Activated CD8-positive, alpha-beta memory T cell treated with anti-CD3 and anti-CD28 coated beads, Interleukin-2, amount 10 ng/mL, durations not matched to agents 7 days and 5 days (primary cell): ENCODE measurements around the gene GATD1. TPM values are rescaled to one million over a fixed set of nuclear protein-coding genes. Genes with fewer than 3 reads are reported as not detected.

ENCODE experiments used
- ATAC-seq: fragments of 150-1000 bp; cut with Tn5 transposase; one replicate; pipeline ENCODE4 v1.10.0; 2021; ENCODE audit warnings: moderate library complexity
- CTCF ChIA-PET: fragments of 350-600 bp; sonication (Branson Sonifier 250); formaldehyde crosslinking; loops from one replicate; lab custom pipeline; 2021; ENCODE audit warnings: antibody characterized with exemption; lab: Charles Lee
- DNase-seq: peaks from one replicate; pipeline ENCODE4 v3.0.0-alpha.2; 2020
- H3K27ac Mint-ChIP-seq: one replicate; pipeline ENCODE4 v1.8.0; 2021; ENCODE audit warnings: mild to moderate bottlenecking, mixed read lengths
- H3K27me3 Mint-ChIP-seq: one replicate; pipeline ENCODE4 v1.8.0; 2021; ENCODE audit warnings: mixed read lengths
- H3K36me3 Mint-ChIP-seq: one replicate; pipeline ENCODE4 v1.8.0; 2021; ENCODE audit warnings: mild to moderate bottlenecking, mixed read lengths
- H3K4me1 Mint-ChIP-seq: one replicate; pipeline ENCODE4 v1.8.0; 2021; ENCODE audit warnings: mixed read lengths
- H3K4me3 Mint-ChIP-seq: one replicate; pipeline ENCODE4 v1.8.0; 2021; ENCODE audit warnings: mild to moderate bottlenecking, moderate library complexity, mixed read lengths
- H3K9me3 Mint-ChIP-seq: one replicate; pipeline ENCODE4 v1.8.0; 2022; ENCODE audit warnings: low read depth, mixed read lengths
- total RNA-seq, 2 experiments: library from RNA; stranded (reverse); gene quantifications; one replicate each; pipeline ENCODE4 v1.2.3, GENCODE V29; 2021

GATD1 gene
- total RNA-seq, 2 experiments from 2014 or later = 62.4 to 79.4 TPM

- H3K4me3 Mint-ChIP-seq = peak overlapping the region; percentile 73
- DNase-seq (peak; percentile 94), ATAC-seq (peak; percentile 81)
- H3K27ac Mint-ChIP-seq = peak overlapping the region; percentile 78
- H3K9me3 Mint-ChIP-seq = no peaks in the 10 kb centered on the region
- peaks cover 12% of the 10 kb centered on the region for H3K4me1 Mint-ChIP-seq
- no peaks in the 10 kb centered on the region for H3K27me3 Mint-ChIP-seq
- H3K36me3 Mint-ChIP-seq = no peaks in the 10 kb centered on the region
- CTCF ChIA-PET = interaction anchor here (0.8 to 2.8 kb wide), 7 partner anchors 9 to 232 kb away, joined by 3 to 12 read pairs (median 5); partner anchors contain the start of genes CRACR2B, POLR2L, RPLP2 and TSPAN4
These were observed 42.0 kb upstream of the GATD1 start for GRCh38 chr11:819129-819931.

- H3K27ac Mint-ChIP-seq = peak within 1 kb of the TSS; percentile 78
- peak within 1 kb of the TSS; percentile 73 for H3K4me3 Mint-ChIP-seq
- no peaks in the 10 kb centered on the region for H3K27me3 Mint-ChIP-seq
- H3K36me3 Mint-ChIP-seq = peaks cover 3% of the 10 kb centered on the region
- peaks cover 12% of the 10 kb centered on the region for H3K4me1 Mint-ChIP-seq
- DNase-seq (peak; percentile 56), ATAC-seq (no peak)
- CTCF ChIA-PET = interaction anchor here (1.2 to 2.8 kb wide), 7 partner anchors 10 to 233 kb away, joined by 3 to 12 read pairs (median 5); partner anchors contain the start of genes CRACR2B, POLR2L, RPLP2 and TSPAN4
- H3K9me3 Mint-ChIP-seq = no peaks in the 10 kb centered on the region
These were observed 41.3 kb upstream of the GATD1 start, which contains the start of gene PNPLA2 for GRCh38 chr11:818396-819128. Gene PNPLA2 (plus strand): TSS chr11:818914. CDS start chr11:819719, 805 bp downstream.

GRCh38 chr11:816433-816779 is 39.1 kb upstream of the GATD1 start:
- Mint-ChIP-seq H3K27me3 (no peaks in the 10 kb centered on the region), H3K9me3 (no peaks in the 10 kb centered on the region), H3K4me1 (peaks cover 23% of the 10 kb centered on the region), H3K36me3 (peaks cover 18% of the 10 kb centered on the region), H3K4me3 (no peak overlapping the region), H3K27ac (no peak overlapping the region)
- CTCF ChIA-PET = interaction anchor here (0.9 to 1.1 kb wide), 2 partner anchors 10 to 24 kb away, joined by 3 to 4 read pairs; no protein-coding TSS in a partner anchor
- no peak for DNase-seq
- ATAC-seq = no peak

- CTCF ChIA-PET = interaction anchor here (0.9 to 1.1 kb wide), 2 partner anchors 10 to 25 kb away, joined by 3 to 4 read pairs; no protein-coding TSS in a partner anchor
- DNase-seq (no peak), ATAC-seq (no peak)
- Mint-ChIP-seq H3K9me3 (no peaks in the 10 kb centered on the region), H3K36me3 (peaks cover 24% of the 10 kb centered on the region), H3K27me3 (no peaks in the 10 kb centered on the region), H3K4me1 (peaks cover 24% of the 10 kb centered on the region), H3K27ac (no peak overlapping the region), H3K4me3 (no peak overlapping the region)
These were observed 38.6 kb upstream of the GATD1 start for GRCh38 chr11:815675-816432.

GRCh38 chr11:813456-814096 is 36.3 kb upstream of the GATD1 start:
- CTCF ChIA-PET = interaction anchor here (0.9 kb wide), 1 partner anchor 12 kb away, joined by 3 read pairs; no protein-coding TSS in a partner anchor
- no peak overlapping the region for H3K4me3 Mint-ChIP-seq
- H3K4me1 Mint-ChIP-seq = peaks cover 27% of the 10 kb centered on the region
- H3K27me3 Mint-ChIP-seq = no peaks in the 10 kb centered on the region
- H3K9me3 Mint-ChIP-seq = no peaks in the 10 kb centered on the region
- DNase-seq (no peak), ATAC-seq (no peak)
- H3K36me3 Mint-ChIP-seq = peaks cover 24% of the 10 kb centered on the region
- H3K27ac Mint-ChIP-seq = peak overlapping the region; percentile 39

GRCh38 chr11:813072-813455 is 35.8 kb upstream of the GATD1 start:
- H3K4me1 Mint-ChIP-seq = peaks cover 30% of the 10 kb centered on the region
- H3K27ac Mint-ChIP-seq = peak overlapping the region; percentile 49

GRCh38 chr11:812390-812789 is 35.1 kb upstream of the GATD1 start:
- no peaks in the 10 kb centered on the region for H3K27me3 Mint-ChIP-seq
- H3K4me3 Mint-ChIP-seq = no peak overlapping the region
- DNase-seq (no peak), ATAC-seq (no peak)
- H3K27ac Mint-ChIP-seq = peak overlapping the region; percentile 49
- H3K4me1 Mint-ChIP-seq = peaks cover 33% of the 10 kb centered on the region
- peaks cover 24% of the 10 kb centered on the region for H3K36me3 Mint-ChIP-seq
- CTCF ChIA-PET = interaction anchor here (2.0 to 2.2 kb wide), 2 partner anchors 13 to 31 kb away, joined by 4 to 9 read pairs; no protein-coding TSS in a partner anchor
- no peaks in the 10 kb centered on the region for H3K9me3 Mint-ChIP-seq

More at GRCh38 chr11:813072-813455, 35.8 kb upstream of the GATD1 start:
- DNase-seq (no peak), ATAC-seq (no peak)
- Mint-ChIP-seq H3K4me3 (no peak overlapping the region), H3K9me3 (no peaks in the 10 kb centered on the region), H3K36me3 (peaks cover 24% of the 10 kb centered on the region), H3K27me3 (no peaks in the 10 kb centered on the region)
- CTCF ChIA-PET = interaction anchor here (0.9 to 2.0 kb wide), 2 partner anchors 13 to 31 kb away, joined by 3 to 4 read pairs; no protein-coding TSS in a partner anchor

GRCh38 chr11:811446-812245 is 34.4 kb upstream of the GATD1 start:
- H3K4me1 Mint-ChIP-seq = peaks cover 33% of the 10 kb centered on the region
- CTCF ChIA-PET = interaction anchor here (0.7 to 2.2 kb wide), 4 partner anchors 14 to 276 kb away, joined by 3 to 9 read pairs (median 4); no protein-coding TSS in a partner anchor
- ATAC-seq (no peak), DNase-seq (no peak)
- H3K27ac Mint-ChIP-seq = peak overlapping the region; percentile 89
- peak overlapping the region; percentile 95 for H3K4me3 Mint-ChIP-seq
- H3K27me3 Mint-ChIP-seq = no peaks in the 10 kb centered on the region
- peaks cover 24% of the 10 kb centered on the region for H3K36me3 Mint-ChIP-seq
- H3K9me3 Mint-ChIP-seq = no peaks in the 10 kb centered on the region

GRCh38 chr11:810040-810567 is 32.8 kb upstream of the GATD1 start:
- CTCF ChIA-PET = interaction anchor here (0.6 to 3.4 kb wide), 7 partner anchors 7 to 115 kb away, joined by 3 to 17 read pairs (median 6); partner anchors contain the start of genes DEAF1, TMEM80 and TSPAN4
- DNase-seq = no peak
- peak; percentile 4 for ATAC-seq

GRCh38 chr11:809287-810039 is 32.2 kb upstream of the GATD1 start, which contains the start of gene RPLP2:
Gene RPLP2 (plus strand): TSS chr11:809967. CDS start chr11:810235, 268 bp downstream.
- ATAC-seq (peak; percentile 82), DNase-seq (peak; percentile 99)
- Mint-ChIP-seq H3K9me3 (no peaks in the 10 kb centered on the region), H3K27me3 (no peaks in the 10 kb centered on the region), H3K36me3 (peaks cover 24% of the 10 kb centered on the region), H3K4me1 (peaks cover 41% of the 10 kb centered on the region), H3K27ac (peak within 1 kb of the TSS; percentile 99), H3K4me3 (peak within 1 kb of the TSS; percentile 95)
- CTCF ChIA-PET = interaction anchor here (0.6 to 3.4 kb wide), 10 partner anchors 8 to 114 kb away, joined by 3 to 17 read pairs (median 4); partner anchors contain the start of genes CD151, DEAF1, TMEM80 and TSPAN4

More at GRCh38 chr11:810040-810567, 32.8 kb upstream of the GATD1 start:
- no peaks in the 10 kb centered on the region for H3K9me3 Mint-ChIP-seq
- peak overlapping the region; percentile 95 for H3K4me3 Mint-ChIP-seq
- H3K36me3 Mint-ChIP-seq = peaks cover 24% of the 10 kb centered on the region
- H3K27ac Mint-ChIP-seq = peak overlapping the region; percentile 99
- H3K4me1 Mint-ChIP-seq = peaks cover 41% of the 10 kb centered on the region
- H3K27me3 Mint-ChIP-seq = no peaks in the 10 kb centered on the region
